ENCODE data around the gene BCAP31.
"Not testable (repeated sequence)": the region's sequence is repeated elsewhere in the genome, so short reads cannot be mapped to it uniquely, and the experiment has no call there.

BCAP31 gene

DNA sequence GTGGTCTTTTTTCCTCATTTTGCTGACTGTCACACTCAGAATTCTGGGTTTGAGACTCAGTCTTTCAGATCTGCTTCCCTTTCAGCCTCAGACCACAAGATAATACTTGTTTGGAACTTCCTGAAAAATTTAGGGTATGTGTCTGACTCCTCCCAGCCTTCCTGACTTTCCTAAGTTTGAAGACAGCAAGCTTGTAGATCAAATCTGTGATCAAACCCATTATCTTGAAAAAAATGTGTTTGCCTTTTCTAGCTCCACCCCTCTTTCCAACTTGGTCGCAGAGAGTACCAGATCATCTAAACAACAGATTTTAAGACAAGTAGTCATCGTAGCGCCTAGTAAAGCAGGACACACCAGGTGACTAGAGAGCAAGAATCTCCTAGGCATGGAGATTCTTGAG, 9.9 kb downstream of the BCAP31 start:
- Mint-ChIP-seq H3K36me3 (no peaks in the 10 kb centered on the region), H3K9me3 (ENCODE audit: low read depth) (no peaks in the 10 kb centered on the region), H3K27me3 (no peaks in the 10 kb centered on the region), H3K4me3 (no peak overlapping the region), H3K27ac (no peak overlapping the region), H3K4me1 (ENCODE audit: low read depth) (peaks cover 8% of the 10 kb centered on the region)

DNA sequence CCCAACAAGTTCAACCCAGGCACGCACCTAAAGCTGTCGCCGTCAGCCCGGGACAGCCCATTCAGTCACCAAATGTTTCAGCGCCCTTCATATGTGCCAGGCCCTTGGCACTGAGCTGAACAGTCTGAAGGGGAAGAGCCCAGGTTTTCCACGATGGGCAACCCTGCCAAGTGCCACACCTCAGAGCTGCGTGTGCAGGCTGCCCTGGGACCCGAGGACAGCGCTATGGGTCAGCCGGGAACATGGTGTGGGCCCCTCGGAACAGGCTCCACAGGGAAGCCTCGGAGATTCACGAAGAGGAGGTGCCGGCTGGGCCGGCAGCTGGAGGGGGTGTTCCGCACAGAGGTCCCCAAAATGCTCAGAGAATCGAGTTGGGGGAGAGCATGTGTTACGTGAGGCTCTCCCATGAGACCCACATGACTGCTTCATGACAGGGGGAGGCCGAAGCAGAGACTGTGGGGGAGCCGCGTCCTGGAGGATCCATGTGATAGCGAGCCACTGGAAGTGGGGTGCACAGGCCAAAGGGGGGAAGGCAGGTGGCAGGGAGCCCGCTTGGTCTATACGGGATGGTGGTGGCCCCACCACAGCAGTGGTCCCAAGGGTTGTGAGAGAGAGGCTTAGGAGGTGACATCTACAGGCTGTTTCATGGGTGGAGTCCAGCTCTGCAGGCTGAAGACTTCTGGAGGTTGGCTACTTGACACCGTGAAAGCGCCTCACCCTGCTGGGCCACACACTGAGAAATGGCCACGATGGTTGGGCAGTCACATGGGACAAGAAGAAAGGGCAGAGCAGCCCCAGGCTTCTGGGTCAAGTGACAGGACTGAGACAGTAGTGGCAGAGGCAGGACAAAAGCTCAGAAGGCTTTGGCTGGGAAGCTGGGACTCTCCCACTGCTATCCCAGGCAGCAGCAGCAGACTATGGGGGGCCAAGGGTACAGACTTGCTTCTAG, 14.2 kb downstream of the BCAP31 start:
- Mint-ChIP-seq H3K4me3 (no peak overlapping the region), H3K9me3 (ENCODE audit: low read depth) (no peaks in the 10 kb centered on the region), H3K27ac (no peak overlapping the region), H3K36me3 (no peaks in the 10 kb centered on the region), H3K27me3 (no peaks in the 10 kb centered on the region), H3K4me1 (ENCODE audit: low read depth) (peaks cover 7% of the 10 kb centered on the region)

DNA sequence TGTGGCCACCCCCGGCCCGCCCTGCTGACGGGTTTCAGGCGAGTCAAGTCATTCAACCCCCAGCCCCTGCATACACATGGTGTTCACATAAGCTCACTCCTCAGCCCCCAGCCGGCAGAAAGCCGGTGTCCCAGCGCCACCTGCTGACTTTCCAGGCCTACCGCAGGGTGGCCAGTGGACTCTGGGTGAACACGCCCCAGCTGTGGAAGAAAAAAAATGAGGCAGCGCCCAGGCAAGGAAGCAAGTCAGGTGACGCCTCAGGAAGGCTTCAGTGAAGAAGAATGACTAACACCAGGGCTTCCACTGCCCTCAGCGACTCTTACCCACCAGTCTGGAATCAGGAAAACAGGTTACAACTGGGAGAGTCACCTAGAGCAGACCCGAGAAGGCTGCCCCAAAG, 15.8 kb downstream of the BCAP31 start:
- Mint-ChIP-seq H3K36me3 (no peaks in the 10 kb centered on the region), H3K27me3 (no peaks in the 10 kb centered on the region), H3K4me1 (ENCODE audit: low read depth) (peaks cover 5% of the 10 kb centered on the region), H3K27ac (no peak overlapping the region), H3K9me3 (ENCODE audit: low read depth) (no peaks in the 10 kb centered on the region), H3K4me3 (no peak overlapping the region)

DNA sequence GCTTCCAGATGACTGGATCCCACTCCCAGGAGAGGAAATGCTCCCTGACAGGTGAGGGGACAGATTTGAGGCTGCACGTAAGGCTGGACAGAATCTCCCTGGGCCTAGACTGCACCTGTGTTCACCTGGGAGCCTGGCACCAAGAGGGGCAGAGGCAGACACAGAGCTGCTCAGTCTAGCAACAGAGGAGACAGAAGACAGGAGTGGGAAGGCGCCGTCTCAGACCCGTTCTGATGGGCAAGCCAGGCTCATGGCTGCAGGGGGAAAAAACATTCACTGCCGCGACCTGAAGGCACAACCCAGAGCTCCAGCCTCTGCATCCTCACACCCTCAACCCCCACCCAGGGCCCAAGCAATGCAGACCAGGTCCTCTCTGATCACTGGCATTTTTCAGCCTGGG, 16.8 kb downstream of the BCAP31 start:
- Mint-ChIP-seq H3K36me3 (no peaks in the 10 kb centered on the region), H3K9me3 (ENCODE audit: low read depth) (no peaks in the 10 kb centered on the region), H3K27ac (no peak overlapping the region), H3K4me1 (ENCODE audit: low read depth) (peaks cover 4% of the 10 kb centered on the region), H3K27me3 (no peaks in the 10 kb centered on the region), H3K4me3 (no peak overlapping the region)

DNA sequence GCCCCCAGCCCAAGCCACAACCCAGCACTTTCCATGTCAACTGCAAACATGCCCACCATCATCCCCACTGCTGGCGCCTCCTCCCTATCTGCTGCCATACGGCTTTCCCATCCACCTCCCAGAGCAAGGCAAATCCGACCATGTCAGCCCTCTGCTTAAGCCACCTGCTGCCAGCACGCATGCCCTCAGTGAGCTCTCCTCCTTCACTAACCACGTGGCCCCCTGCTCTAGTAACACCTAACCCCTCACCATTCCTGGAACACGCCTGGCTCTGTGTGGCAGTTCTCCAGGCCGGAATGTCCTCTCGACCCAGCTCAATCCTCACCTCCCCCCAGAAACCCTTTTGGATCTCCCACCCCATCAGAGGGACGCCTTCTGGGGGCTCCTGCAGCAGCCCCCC, 17.4 kb downstream of the BCAP31 start:
- Mint-ChIP-seq H3K27me3 (no peaks in the 10 kb centered on the region), H3K9me3 (ENCODE audit: low read depth) (no peaks in the 10 kb centered on the region), H3K27ac (no peak overlapping the region), H3K4me1 (ENCODE audit: low read depth) (peaks cover 4% of the 10 kb centered on the region), H3K36me3 (no peaks in the 10 kb centered on the region), H3K4me3 (no peak overlapping the region)

DNA sequence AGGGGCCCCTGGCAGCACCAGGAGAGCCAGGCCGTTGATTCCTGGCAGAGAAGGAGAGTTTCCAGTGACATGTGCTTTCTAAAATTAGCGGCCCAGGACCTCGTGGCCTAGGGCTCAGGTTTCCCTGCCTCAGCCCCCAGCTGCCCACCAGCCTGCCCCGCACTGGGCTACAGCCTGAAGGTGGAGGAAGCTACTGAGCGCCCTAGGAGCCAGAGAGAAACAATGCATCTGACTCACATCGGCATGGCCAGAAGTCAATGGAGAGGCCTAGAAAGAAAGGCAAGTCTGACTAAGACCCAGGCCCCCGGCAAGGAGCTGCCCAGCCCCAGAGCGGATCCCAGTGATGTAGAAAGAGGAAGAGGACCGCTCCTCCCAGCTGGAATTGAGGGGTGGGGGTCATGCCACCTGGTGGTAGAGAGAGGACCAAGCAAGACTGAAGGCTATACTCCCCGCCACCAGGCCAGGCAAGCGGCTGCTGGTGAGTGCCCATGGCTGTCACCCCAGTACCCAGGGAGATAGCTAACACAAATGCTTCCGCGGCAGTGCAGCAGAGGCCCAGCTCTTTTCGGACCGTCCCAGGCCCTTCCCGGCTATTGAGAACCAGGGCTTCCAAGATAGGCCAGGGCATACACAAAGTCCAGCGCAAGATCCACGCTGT, 18.7 kb downstream of the BCAP31 start:
- H3K4me1 Mint-ChIP-seq (ENCODE audit: low read depth); H3K4me3 Mint-ChIP-seq; H3K27me3 Mint-ChIP-seq; H3K9me3 Mint-ChIP-seq (ENCODE audit: low read depth); H3K36me3 Mint-ChIP-seq; H3K27ac Mint-ChIP-seq: not testable (repeated sequence)

DNA sequence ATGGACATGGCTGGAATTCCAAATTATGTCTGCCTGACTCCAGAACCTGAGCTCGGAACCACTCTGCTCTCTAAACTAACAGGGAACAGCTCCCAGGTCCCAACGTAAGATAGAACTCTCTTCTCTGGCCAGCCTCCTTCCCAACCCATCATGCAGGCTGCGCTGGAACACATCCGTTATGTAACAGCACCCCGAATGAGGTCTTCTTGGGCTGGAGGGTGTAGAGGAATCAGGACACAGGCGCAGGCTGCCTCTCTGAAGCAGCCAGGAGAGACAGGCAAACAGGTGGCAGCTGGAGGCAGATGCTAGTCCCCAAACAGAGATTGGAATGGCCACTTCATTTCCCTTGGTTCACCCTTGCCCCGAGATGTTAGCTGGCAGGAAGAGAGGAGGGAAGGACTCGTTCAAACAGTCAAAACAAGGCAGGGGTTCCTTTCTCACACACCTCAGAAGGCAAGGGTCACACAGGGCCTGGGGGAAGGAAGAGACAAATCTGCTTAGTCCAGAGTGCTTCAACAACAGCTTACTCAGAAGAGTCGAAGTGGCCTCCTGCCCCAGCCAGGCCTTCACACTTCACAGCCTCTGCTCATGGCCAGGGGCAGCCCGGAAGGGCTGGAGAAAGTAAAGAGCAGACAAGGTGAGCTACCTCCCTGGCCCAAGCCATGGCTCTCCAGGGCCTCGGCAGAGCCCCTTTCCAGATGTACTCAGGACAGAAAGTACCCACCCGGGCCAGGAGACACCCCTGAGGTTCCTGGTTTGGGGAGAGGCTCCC, 19.4 kb downstream of the BCAP31 start:
- H3K36me3 Mint-ChIP-seq, H3K27ac Mint-ChIP-seq: not testable (repeated sequence)

DNA sequence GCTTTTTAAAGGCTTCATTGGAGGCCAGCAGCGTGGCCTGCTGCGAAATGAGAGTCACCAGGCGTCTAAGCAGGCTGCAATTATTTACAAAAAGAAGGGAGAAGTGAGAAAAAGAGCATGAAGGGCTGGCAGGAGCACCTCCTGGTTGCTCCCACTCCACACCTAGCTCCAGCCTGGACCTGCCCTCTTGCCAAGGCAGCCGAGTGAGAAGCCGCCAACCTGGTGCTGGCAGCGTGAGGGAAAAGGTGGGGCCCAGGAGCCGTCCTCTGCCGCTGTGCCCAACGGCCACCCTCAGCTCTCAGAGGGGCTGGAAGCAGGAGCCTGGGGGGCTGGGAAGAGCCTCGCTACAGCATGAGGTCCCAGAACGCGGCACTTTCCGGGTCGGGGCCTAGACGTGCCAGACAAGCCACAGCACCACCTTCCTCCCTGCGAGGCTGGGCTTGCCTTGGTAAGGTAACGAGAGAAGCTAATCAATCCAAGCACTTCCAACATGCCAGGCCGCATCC, 20.1 kb downstream of the BCAP31 start:
- Mint-ChIP-seq H3K27ac (no peak overlapping the region), H3K9me3 (ENCODE audit: low read depth) (no peaks in the 10 kb centered on the region), H3K4me1 (ENCODE audit: low read depth) (peaks cover 4% of the 10 kb centered on the region), H3K27me3 (no peaks in the 10 kb centered on the region), H3K36me3 (no peaks in the 10 kb centered on the region), H3K4me3 (no peak overlapping the region)

More for the DNA sequence above, 19.4 kb downstream of the BCAP31 start:
- not testable (repeated sequence) for H3K27me3 Mint-ChIP-seq; H3K4me1 Mint-ChIP-seq (ENCODE audit: low read depth); H3K4me3 Mint-ChIP-seq; H3K9me3 Mint-ChIP-seq (ENCODE audit: low read depth)

DNA sequence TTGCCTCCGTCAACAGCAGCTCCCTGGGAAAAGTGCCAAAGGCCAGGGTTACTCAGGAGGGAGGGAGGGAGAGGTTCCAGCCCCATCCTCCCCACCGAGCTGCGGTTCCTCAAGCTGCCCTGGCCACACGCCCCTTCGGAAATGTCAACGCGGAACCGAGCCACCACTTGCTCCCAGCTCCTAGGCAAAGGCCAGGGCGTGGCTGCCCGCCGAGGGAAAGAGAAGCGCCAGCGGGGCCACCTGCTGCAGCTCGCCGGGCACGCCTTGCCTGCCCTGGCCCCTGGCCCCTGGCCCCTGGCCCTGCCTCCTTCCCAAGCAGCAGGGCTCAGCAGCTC, 21.2 kb downstream of the BCAP31 start:
- Mint-ChIP-seq H3K27me3 (no peaks in the 10 kb centered on the region), H3K27ac (no peak overlapping the region), H3K4me1 (ENCODE audit: low read depth) (peaks cover 2% of the 10 kb centered on the region), H3K4me3 (no peak overlapping the region), H3K36me3 (no peaks in the 10 kb centered on the region), H3K9me3 (ENCODE audit: low read depth) (no peaks in the 10 kb centered on the region)

DNA sequence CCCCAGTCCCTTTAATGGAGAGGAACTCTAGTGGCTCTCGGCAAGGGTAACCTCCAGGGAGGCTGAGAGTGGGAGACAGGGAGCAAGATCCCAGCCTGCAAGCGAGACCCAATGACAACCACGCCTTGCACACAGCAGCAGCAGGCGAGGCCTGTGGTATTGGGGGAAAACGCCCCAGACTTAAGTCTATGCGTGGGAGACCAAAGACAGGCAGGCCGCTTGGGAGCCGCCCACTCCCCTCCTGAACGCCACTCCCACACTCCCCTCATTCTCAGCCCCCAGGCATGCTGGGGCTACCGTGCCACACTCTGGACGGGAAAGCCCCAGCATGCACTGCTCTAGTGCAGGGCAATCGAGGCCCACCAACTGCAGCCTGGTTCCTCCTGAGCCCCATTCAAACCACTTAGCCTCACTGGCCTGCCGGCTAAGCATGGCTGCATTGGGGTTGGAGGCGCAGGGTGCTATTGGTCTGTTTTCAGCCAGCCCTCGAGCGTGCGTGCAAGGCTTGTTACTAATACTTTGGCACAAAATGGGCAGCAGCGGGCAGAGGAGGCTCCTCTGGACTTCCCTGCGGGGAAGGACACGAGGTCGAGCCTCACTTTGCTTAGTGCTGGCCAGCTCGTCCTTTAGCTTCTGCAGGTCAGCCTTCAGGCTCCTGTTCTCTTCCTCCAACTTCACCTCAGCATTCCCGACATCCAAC, 21.7 kb downstream of the BCAP31 start:
- H3K36me3 Mint-ChIP-seq, result no peaks in the 10 kb centered on the region
- H3K9me3 Mint-ChIP-seq (ENCODE audit: low read depth), result no peaks in the 10 kb centered on the region
- H3K27ac Mint-ChIP-seq, result no peak overlapping the region
- H3K4me3 Mint-ChIP-seq, result no peak overlapping the region
- no peaks in the 10 kb centered on the region for H3K27me3 Mint-ChIP-seq
- peaks cover 2% of the 10 kb centered on the region for H3K4me1 Mint-ChIP-seq (ENCODE audit: low read depth)

DNA sequence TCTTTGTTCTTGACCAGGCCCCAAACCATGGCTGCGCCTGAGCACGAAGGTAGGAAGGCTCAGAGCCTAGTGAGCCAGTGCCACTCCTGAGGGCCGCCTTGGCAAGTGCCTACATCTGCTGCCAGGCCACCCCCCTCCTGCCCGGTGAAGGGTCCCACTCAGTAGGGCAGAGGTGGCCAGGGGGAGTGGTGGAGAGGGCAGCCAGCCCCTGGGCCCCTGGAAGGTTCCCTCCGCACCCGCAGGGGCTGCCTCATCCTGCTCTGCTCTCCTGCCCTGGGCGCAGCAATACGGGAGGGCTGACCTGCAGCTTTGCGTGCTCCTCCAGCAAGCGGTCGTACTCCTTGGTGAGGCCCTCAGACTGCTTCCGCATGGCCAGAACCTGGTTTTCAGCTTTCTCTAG, 22.5 kb downstream of the BCAP31 start:
- H3K4me1 Mint-ChIP-seq (ENCODE audit: low read depth), result peaks cover 2% of the 10 kb centered on the region
- H3K27me3 Mint-ChIP-seq, result no peaks in the 10 kb centered on the region
- H3K4me3 Mint-ChIP-seq, result no peak overlapping the region
- no peaks in the 10 kb centered on the region for H3K9me3 Mint-ChIP-seq (ENCODE audit: low read depth)
- H3K36me3 Mint-ChIP-seq, result no peaks in the 10 kb centered on the region
- H3K27ac Mint-ChIP-seq, result no peak overlapping the region

DNA sequence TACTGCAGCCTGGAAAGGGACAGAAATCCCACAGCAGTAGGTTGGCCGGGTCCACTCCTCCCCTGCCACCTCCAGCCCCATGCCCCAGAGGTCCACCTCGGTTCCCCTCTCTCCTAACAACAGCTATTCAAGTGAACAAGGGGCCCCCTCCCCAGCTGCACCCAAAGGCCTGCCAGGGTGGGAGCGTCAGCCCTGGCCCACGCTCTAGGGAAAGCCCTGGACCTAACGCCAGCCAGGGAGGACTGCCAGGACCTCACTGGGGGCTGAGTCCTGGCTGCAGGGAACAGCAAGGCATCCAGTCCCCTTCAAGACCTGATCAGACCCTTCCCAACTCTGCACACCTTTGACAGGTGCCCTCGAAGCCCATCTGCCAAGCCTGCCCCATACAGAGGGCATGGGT, 23.2 kb downstream of the BCAP31 start:
- no peak overlapping the region for H3K4me3 Mint-ChIP-seq
- no peaks in the 10 kb centered on the region for H3K9me3 Mint-ChIP-seq (ENCODE audit: low read depth)

DNA sequence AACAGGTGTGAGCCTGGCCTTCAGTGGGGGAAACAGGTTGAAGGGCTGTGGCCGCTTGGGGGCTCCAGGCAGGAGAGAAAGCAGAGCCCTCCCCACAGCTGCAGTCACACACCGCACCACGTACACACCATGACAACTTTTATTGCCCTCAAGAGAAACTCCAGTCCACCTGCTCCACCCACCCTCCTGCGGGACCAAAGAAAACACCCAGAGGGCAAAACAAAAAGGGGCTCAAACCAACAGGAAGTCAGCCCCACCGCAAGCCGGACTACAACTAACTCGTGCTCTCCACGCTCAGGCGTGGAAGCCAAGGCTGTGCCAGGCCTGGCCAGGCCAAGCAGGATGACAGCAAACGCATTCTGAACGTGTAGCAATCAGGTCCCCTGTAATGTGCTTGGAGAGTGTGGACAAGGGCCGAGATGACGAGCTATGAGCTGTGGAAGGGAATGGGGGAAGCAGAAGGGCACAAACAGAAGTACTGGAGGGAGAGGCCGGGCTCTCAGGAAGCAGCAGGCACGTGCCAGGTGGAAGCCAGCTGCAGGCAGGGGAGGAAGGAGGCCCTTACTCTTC, 23.7 kb downstream of the BCAP31 start:
- no peaks in the 10 kb centered on the region for H3K4me1 Mint-ChIP-seq (ENCODE audit: low read depth)
- no peaks in the 10 kb centered on the region for H3K27me3 Mint-ChIP-seq
- H3K27ac Mint-ChIP-seq, result no peak overlapping the region
- no peaks in the 10 kb centered on the region for H3K36me3 Mint-ChIP-seq
- H3K4me3 Mint-ChIP-seq, result no peak overlapping the region
- no peaks in the 10 kb centered on the region for H3K9me3 Mint-ChIP-seq (ENCODE audit: low read depth)

More for the DNA sequence above, 23.2 kb downstream of the BCAP31 start:
- no peak overlapping the region for H3K27ac Mint-ChIP-seq
- H3K4me1 Mint-ChIP-seq (ENCODE audit: low read depth), result no peaks in the 10 kb centered on the region
- no peaks in the 10 kb centered on the region for H3K27me3 Mint-ChIP-seq
- H3K36me3 Mint-ChIP-seq, result no peaks in the 10 kb centered on the region

DNA sequence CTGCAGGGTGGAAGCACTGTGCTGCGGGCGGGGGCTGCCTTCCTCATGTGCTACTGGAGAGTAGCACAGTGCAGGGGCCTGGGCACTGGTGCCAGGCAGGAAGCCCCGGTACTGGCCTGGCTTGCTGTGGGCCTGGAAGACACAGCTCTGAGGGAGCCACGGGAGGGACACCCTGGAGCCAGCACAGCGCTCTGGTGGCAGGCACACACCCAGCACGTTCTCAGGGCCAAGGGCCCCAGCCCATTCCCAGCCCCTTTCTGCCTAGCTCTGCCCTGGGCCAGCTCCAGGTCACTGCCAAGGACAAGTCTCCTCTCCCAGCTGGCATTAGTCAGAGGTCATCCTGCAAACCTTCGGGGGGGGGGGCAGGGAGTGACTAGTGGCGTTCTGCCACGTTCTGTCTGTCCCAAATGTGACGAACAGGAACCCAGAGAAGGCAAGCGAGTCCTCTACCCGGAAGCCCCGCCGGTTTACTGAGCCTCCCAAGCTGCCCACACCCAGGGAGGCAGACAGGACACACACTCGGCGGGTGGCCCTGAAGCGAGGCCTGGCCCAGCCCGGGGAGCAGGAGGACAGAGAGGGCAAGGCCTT, 24.3 kb downstream of the BCAP31 start:
- H3K4me1 Mint-ChIP-seq (ENCODE audit: low read depth); H3K9me3 Mint-ChIP-seq (ENCODE audit: low read depth); H3K27ac Mint-ChIP-seq; H3K4me3 Mint-ChIP-seq; H3K36me3 Mint-ChIP-seq; H3K27me3 Mint-ChIP-seq: not testable (repeated sequence)

Data from activated naive CD8-positive, alpha-beta T cell (primary cell).